ENCODE data around the gene GPR180. TPM values are rescaled to one million over a fixed set of nuclear protein-coding genes. Genes with fewer than 3 reads are reported as not detected.

The GPR180 gene
- total and polyA plus RNA-seq, 2 experiments from 2014 or later: 3.7 to 9.5 TPM

DNA sequence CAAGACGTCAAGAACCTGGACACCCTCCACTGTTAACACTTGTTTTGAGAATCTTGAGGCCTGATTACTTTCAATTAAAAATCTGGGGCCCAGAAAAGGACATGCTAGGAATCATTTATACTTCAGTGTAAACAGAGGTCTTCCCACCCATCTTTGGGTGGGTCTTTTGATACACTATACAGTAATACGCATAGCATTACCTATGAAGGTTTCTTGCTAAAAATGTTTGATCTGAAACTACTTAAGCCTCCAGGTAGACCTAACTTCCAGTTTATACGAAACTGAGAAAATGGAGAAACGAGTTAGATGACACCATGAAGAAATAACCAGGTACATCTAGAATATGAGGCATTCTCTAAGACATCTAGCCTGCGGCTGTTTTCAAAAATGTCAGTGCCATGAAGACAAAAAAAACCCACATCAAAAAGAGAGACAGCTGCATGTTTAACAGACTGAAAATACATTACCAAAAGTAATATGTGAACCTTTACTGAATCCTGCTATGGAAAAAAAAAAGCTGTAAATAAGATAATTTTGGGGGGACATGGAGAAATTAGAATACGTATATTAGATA lies 42.3 kb upstream of the GPR180 start:
- no peak for DNase-seq (ENCODE audit: low spot score)
- H3F3A ChIP-seq (replicated peaks; ENCODE audit: low read depth): no peaks in the 10 kb centered on the region
- Mint-ChIP-seq H3K4me3 (no peak overlapping the region), H3K27ac (no peak overlapping the region), H3K36me3 (ENCODE audit: low read depth) (no peaks in the 10 kb centered on the region), H3K27me3 (ENCODE audit: insufficient read depth, low read depth, poor library complexity) (no peaks in the 10 kb centered on the region), H3K4me1 (peaks cover 4% of the 10 kb centered on the region; the same call in 1 of the 3 replicates), H3K9me3 (no peaks in the 10 kb centered on the region)
- TF ChIP-seq, protein P1, sequence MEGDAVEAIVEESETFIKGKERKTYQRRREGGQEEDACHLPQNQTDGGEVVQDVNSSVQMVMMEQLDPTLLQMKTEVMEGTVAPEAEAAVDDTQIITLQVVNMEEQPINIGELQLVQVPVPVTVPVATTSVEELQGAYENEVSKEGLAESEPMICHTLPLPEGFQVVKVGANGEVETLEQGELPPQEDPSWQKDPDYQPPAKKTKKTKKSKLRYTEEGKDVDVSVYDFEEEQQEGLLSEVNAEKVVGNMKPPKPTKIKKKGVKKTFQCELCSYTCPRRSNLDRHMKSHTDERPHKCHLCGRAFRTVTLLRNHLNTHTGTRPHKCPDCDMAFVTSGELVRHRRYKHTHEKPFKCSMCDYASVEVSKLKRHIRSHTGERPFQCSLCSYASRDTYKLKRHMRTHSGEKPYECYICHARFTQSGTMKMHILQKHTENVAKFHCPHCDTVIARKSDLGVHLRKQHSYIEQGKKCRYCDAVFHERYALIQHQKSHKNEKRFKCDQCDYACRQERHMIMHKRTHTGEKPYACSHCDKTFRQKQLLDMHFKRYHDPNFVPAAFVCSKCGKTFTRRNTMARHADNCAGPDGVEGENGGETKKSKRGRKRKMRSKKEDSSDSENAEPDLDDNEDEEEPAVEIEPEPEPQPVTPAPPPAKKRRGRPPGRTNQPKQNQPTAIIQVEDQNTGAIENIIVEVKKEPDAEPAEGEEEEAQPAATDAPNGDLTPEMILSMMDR (conservative IDR thresholded peaks at IDR 0.05; ENCODE audit: low read depth in 2 of 2): no peak
- no peak for TF ChIP-seq JUNB (IDR thresholded peaks at IDR 0.05; ENCODE audit: unreplicated experiment)
- TF ChIP-seq ZNF114 (CRISPR knock-in tag; IDR thresholded peaks at IDR 0.05): no peak
- TF ChIP-seq, protein P2, sequence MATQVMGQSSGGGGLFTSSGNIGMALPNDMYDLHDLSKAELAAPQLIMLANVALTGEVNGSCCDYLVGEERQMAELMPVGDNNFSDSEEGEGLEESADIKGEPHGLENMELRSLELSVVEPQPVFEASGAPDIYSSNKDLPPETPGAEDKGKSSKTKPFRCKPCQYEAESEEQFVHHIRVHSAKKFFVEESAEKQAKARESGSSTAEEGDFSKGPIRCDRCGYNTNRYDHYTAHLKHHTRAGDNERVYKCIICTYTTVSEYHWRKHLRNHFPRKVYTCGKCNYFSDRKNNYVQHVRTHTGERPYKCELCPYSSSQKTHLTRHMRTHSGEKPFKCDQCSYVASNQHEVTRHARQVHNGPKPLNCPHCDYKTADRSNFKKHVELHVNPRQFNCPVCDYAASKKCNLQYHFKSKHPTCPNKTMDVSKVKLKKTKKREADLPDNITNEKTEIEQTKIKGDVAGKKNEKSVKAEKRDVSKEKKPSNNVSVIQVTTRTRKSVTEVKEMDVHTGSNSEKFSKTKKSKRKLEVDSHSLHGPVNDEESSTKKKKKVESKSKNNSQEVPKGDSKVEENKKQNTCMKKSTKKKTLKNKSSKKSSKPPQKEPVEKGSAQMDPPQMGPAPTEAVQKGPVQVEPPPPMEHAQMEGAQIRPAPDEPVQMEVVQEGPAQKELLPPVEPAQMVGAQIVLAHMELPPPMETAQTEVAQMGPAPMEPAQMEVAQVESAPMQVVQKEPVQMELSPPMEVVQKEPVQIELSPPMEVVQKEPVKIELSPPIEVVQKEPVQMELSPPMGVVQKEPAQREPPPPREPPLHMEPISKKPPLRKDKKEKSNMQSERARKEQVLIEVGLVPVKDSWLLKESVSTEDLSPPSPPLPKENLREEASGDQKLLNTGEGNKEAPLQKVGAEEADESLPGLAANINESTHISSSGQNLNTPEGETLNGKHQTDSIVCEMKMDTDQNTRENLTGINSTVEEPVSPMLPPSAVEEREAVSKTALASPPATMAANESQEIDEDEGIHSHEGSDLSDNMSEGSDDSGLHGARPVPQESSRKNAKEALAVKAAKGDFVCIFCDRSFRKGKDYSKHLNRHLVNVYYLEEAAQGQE (IDR thresholded peaks at IDR 0.05; ENCODE audit: unreplicated experiment): no peak
- TF ChIP-seq, protein P3, sequence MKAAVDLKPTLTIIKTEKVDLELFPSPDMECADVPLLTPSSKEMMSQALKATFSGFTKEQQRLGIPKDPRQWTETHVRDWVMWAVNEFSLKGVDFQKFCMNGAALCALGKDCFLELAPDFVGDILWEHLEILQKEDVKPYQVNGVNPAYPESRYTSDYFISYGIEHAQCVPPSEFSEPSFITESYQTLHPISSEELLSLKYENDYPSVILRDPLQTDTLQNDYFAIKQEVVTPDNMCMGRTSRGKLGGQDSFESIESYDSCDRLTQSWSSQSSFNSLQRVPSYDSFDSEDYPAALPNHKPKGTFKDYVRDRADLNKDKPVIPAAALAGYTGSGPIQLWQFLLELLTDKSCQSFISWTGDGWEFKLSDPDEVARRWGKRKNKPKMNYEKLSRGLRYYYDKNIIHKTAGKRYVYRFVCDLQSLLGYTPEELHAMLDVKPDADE (IDR thresholded peaks at IDR 0.05): no peak
- no peak for TF ChIP-seq ZNF331 (CRISPR knock-in tag; IDR thresholded peaks at IDR 0.05; ENCODE audit: low read depth)
- TF ChIP-seq EZH2 (IDR thresholded peaks at IDR 0.05; ENCODE audit: low read depth, unreplicated experiment): no peak
- TF ChIP-seq, protein P4, sequence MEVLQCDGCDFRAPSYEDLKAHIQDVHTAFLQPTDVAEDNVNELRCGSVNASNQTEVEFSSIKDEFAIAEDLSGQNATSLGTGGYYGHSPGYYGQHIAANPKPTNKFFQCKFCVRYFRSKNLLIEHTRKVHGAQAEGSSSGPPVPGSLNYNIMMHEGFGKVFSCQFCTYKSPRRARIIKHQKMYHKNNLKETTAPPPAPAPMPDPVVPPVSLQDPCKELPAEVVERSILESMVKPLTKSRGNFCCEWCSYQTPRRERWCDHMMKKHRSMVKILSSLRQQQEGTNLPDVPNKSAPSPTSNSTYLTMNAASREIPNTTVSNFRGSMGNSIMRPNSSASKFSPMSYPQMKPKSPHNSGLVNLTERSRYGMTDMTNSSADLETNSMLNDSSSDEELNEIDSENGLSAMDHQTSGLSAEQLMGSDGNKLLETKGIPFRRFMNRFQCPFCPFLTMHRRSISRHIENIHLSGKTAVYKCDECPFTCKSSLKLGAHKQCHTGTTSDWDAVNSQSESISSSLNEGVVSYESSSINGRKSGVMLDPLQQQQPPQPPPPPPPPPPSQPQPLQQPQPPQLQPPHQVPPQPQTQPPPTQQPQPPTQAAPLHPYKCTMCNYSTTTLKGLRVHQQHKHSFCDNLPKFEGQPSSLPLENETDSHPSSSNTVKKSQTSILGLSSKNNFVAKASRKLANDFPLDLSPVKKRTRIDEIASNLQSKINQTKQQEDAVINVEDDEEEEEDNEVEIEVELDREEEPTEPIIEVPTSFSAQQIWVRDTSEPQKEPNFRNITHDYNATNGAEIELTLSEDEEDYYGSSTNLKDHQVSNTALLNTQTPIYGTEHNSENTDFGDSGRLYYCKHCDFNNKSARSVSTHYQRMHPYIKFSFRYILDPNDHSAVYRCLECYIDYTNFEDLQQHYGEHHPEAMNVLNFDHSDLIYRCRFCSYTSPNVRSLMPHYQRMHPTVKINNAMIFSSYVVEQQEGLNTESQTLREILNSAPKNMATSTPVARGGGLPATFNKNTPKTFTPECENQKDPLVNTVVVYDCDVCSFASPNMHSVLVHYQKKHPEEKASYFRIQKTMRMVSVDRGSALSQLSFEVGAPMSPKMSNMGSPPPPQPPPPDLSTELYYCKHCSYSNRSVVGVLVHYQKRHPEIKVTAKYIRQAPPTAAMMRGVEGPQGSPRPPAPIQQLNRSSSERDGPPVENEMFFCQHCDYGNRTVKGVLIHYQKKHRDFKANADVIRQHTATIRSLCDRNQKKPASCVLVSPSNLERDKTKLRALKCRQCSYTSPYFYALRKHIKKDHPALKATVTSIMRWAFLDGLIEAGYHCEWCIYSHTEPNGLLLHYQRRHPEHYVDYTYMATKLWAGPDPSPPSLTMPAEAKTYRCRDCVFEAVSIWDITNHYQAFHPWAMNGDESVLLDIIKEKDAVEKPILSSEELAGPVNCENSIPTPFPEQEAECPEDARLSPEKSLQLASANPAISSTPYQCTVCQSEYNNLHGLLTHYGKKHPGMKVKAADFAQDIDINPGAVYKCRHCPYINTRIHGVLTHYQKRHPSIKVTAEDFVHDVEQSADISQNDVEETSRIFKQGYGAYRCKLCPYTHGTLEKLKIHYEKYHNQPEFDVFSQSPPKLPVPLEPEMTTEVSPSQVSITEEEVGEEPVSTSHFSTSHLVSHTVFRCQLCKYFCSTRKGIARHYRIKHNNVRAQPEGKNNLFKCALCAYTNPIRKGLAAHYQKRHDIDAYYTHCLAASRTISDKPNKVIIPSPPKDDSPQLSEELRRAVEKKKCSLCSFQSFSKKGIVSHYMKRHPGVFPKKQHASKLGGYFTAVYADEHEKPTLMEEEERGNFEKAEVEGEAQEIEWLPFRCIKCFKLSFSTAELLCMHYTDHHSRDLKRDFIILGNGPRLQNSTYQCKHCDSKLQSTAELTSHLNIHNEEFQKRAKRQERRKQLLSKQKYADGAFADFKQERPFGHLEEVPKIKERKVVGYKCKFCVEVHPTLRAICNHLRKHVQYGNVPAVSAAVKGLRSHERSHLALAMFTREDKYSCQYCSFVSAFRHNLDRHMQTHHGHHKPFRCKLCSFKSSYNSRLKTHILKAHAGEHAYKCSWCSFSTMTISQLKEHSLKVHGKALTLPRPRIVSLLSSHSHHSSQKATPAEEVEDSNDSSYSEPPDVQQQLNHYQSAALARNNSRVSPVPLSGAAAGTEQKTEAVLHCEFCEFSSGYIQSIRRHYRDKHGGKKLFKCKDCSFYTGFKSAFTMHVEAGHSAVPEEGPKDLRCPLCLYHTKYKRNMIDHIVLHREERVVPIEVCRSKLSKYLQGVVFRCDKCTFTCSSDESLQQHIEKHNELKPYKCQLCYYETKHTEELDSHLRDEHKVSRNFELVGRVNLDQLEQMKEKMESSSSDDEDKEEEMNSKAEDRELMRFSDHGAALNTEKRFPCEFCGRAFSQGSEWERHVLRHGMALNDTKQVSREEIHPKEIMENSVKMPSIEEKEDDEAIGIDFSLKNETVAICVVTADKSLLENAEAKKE (CRISPR knock-in tag; IDR thresholded peaks at IDR 0.05): no peak
- TF ChIP-seq POLR2AphosphoS5 (IDR thresholded peaks at IDR 0.05; ENCODE audit: low read depth): no peak
- no peak for TF ChIP-seq EZH2phosphoT487 (IDR thresholded peaks at IDR 0.05; ENCODE audit: unreplicated experiment)
- TF ChIP-seq NANOG (IDR thresholded peaks at IDR 0.05; ENCODE audit: borderline replicate concordance): no peak
- TF ChIP-seq CREB1 (CRISPR knock-in tag; IDR thresholded peaks at IDR 0.05; ENCODE audit: low read depth): no peak
- TF ChIP-seq STAT1 (IDR thresholded peaks at IDR 0.05; ENCODE audit: unreplicated experiment): no peak
- H3K36me3 ChIP-seq (ENCODE audit: insufficient read depth): no peaks in the 10 kb centered on the region
- H3K4me3 ChIP-seq: no peak overlapping the region
- no peak overlapping the region for H2AFZ ChIP-seq
- H4K20me1 ChIP-seq (replicated peaks; ENCODE audit: insufficient read depth): no peaks in the 10 kb centered on the region
- H3K4me2 ChIP-seq: no peak overlapping the region
- ATAC-seq: no peak
- no peaks in the 10 kb centered on the region for H3K27me3 ChIP-seq (ENCODE audit: insufficient read depth)
- no peaks in the 10 kb centered on the region for H3K9me2 ChIP-seq (ENCODE audit: insufficient read depth)
- H3K79me2 ChIP-seq (replicated peaks; ENCODE audit: insufficient read depth): no peaks in the 10 kb centered on the region
- H3K27ac ChIP-seq (ENCODE audit: low read depth): no peak overlapping the region
- H3K4me1 ChIP-seq (ENCODE audit: insufficient read depth): no peaks in the 10 kb centered on the region
